ENCODE measurements around the gene ANKRD65. TPM values are rescaled to one million over a fixed set of nuclear protein-coding genes. Genes with fewer than 3 reads are reported as not detected.

The ANKRD65 gene
- total RNA-seq, 1 experiment from 2014 or later, result 3.2 TPM

- Mint-ChIP-seq H3K36me3 (ENCODE audit: insufficient read depth, unreplicated experiment) (peaks cover 8% of the 10 kb centered on the region), H3K27ac (ENCODE audit: unreplicated experiment) (peak overlapping the region; percentile 89), H3K4me3 (ENCODE audit: unreplicated experiment) (peak overlapping the region; percentile 55), H3K27me3 (ENCODE audit: insufficient read depth, unreplicated experiment) (no peaks in the 10 kb centered on the region), H3K4me1 (ENCODE audit: low read depth, unreplicated experiment) (peaks cover 5% of the 10 kb centered on the region), H3K9me3 (ENCODE audit: unreplicated experiment) (no peaks in the 10 kb centered on the region)
- Histone ChIP-seq H3K4me3 (ENCODE audit: low read depth, low read length) (no peak overlapping the region), H3K4me1 (peaks cover 74% of the 10 kb centered on the region), H3K9me3 (no peaks in the 10 kb centered on the region), H3K27me3 (replicated peaks; ENCODE audit: control insufficient read depth, insufficient read depth, low read length) (no peaks in the 10 kb centered on the region), H3K36me3 (ENCODE audit: control insufficient read depth, insufficient read depth, low read length) (no peaks in the 10 kb centered on the region)
- intact Hi-C loops (cut with micrococcal nuclease; ENCODE audit: unreplicated experiment), result loop anchor here (1.0 to 5.0 kb wide), 2 partner anchors 25 to 36 kb away; partner anchors contain the start of gene CCNL2
- BruUV-seq (replicated peaks), result no TSS peak
- no peak for TF ChIP-seq CTCF (IDR thresholded peaks at IDR 0.05; ENCODE audit: insufficient read depth in 1 of 2, low read depth in 1 of 2, low read length in 1 of 2, severe bottlenecking in 1 of 2, unreplicated experiment in 1 of 2)
- POLR2A ChIA-PET, result no interaction called here
- CTCF ChIA-PET, result interaction anchor here (1.1 kb wide), 2 partner anchors 26 to 32 kb away, joined by 3 read pairs; no protein-coding TSS in a partner anchor
- no peak for DNase-seq
Measured at GRCh38 chr1:1433804-1434130, 12.7 kb upstream of the ANKRD65 start.

DNA sequence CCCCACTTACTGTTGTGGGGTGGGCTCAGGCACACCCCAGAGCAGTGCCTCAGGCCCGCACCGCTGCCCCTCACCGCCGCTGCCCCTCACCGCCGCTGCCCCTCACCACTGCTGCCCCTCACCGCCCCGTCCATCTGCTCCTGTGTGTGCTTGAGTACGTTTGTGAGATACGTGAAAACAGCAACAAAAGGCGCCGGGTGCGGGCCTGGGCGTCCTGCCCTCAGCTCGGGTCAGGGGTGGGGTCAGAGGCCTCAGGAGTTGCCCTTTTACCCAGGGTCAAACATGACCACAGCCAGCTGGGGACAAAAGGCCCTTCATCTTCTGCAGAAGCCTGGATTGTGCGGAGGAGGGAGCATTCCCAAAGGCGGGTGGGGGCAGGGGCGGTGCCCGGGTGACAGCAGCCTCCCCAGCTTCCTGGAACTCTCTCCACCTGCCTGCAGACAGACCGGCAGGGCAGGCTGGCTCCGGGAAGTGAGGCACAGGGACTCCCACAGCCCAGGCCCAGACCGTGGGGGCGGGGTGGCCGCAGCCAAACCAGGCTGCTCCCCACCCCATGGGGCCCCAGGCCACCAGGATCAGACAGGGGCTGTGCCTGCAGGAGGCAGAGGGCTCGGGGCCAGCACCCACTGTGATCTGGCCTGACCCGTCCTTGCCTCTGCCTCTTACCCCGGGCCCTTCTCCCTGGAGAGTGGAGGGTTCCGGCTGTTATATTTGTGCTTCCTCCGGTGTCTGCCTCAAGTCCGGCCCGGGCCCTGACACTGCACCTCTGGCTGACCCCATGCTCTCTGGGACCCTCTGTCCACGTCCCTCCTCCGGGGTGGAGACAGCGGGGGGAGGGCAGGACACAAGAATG is 12.1 kb upstream of the ANKRD65 start:
- H3K27ac Mint-ChIP-seq (ENCODE audit: unreplicated experiment), result peak overlapping the region; percentile 89
- H3K4me3 Mint-ChIP-seq (ENCODE audit: unreplicated experiment), result peak overlapping the region; percentile 55
- peak; percentile 93 to 95 for DNase-seq
- BruUV-seq (replicated peaks), result no TSS peak
- ChIA-PET CTCF (interaction anchor here (0.9 to 1.1 kb wide), 3 partner anchors 25 to 34 kb away, joined by 3 read pairs; partner anchors contain the start of gene CCNL2), POLR2A (interaction anchor here (0.8 to 1.9 kb wide), 2 partner anchors 25 to 34 kb away, joined by 7 to 8 read pairs; partner anchors contain the start of gene CCNL2)
- Histone ChIP-seq H3K4me1 (peaks cover 70% of the 10 kb centered on the region), H3K9me3 (no peaks in the 10 kb centered on the region), H3K36me3 (ENCODE audit: control insufficient read depth, insufficient read depth, low read length) (no peaks in the 10 kb centered on the region), H3K4me3 (ENCODE audit: low read depth, low read length) (no peak overlapping the region), H3K27me3 (replicated peaks; ENCODE audit: control insufficient read depth, insufficient read depth, low read length) (no peaks in the 10 kb centered on the region)
- intact Hi-C loops (cut with micrococcal nuclease; ENCODE audit: unreplicated experiment), result loop anchor here (1.0 to 5.0 kb wide), 2 partner anchors 25 to 36 kb away; partner anchors contain the start of gene CCNL2
- no peaks in the 10 kb centered on the region for H3K9me3 Mint-ChIP-seq (ENCODE audit: unreplicated experiment)
- no peaks in the 10 kb centered on the region for H3K27me3 Mint-ChIP-seq (ENCODE audit: insufficient read depth, unreplicated experiment)
- peaks cover 5% of the 10 kb centered on the region for H3K4me1 Mint-ChIP-seq (ENCODE audit: low read depth, unreplicated experiment)
- H3K36me3 Mint-ChIP-seq (ENCODE audit: insufficient read depth, unreplicated experiment), result peaks cover 8% of the 10 kb centered on the region
- no peak for TF ChIP-seq CTCF (IDR thresholded peaks at IDR 0.05; ENCODE audit: insufficient read depth in 1 of 2, low read depth in 1 of 2, low read length in 1 of 2, severe bottlenecking in 1 of 2, unreplicated experiment in 1 of 2)

- Mint-ChIP-seq H3K27me3 (ENCODE audit: insufficient read depth, unreplicated experiment) (no peaks in the 10 kb centered on the region), H3K36me3 (ENCODE audit: insufficient read depth, unreplicated experiment) (peaks cover 8% of the 10 kb centered on the region), H3K4me3 (ENCODE audit: unreplicated experiment) (peak overlapping the region; percentile 55), H3K9me3 (ENCODE audit: unreplicated experiment) (no peaks in the 10 kb centered on the region), H3K4me1 (ENCODE audit: low read depth, unreplicated experiment) (peaks cover 5% of the 10 kb centered on the region), H3K27ac (ENCODE audit: unreplicated experiment) (peak overlapping the region; percentile 89)
- DNase-seq, result no peak
- Histone ChIP-seq H3K27me3 (replicated peaks; ENCODE audit: control insufficient read depth, insufficient read depth, low read length) (no peaks in the 10 kb centered on the region), H3K4me1 (peaks cover 62% of the 10 kb centered on the region), H3K9me3 (no peaks in the 10 kb centered on the region), H3K36me3 (ENCODE audit: control insufficient read depth, insufficient read depth, low read length) (no peaks in the 10 kb centered on the region), H3K4me3 (ENCODE audit: low read depth, low read length) (no peak overlapping the region)
- no TSS peak for BruUV-seq (replicated peaks)
- intact Hi-C loops (cut with micrococcal nuclease; ENCODE audit: unreplicated experiment), result loop anchor here (5.0 kb wide), 1 partner anchor 35 kb away; the partner anchor contains the start of gene CCNL2
- ChIA-PET POLR2A (interaction anchor here (0.6 to 1.9 kb wide), 3 partner anchors 16 to 34 kb away, joined by 6 to 8 read pairs (median 7); partner anchors contain the start of gene CCNL2), CTCF (interaction anchor here (0.9 to 1.1 kb wide), 3 partner anchors 25 to 33 kb away, joined by 3 read pairs; partner anchors contain the start of gene CCNL2)
- TF ChIP-seq CTCF (IDR thresholded peaks at IDR 0.05; ENCODE audit: insufficient read depth in 1 of 2, low read depth in 1 of 2, low read length in 1 of 2, severe bottlenecking in 1 of 2, unreplicated experiment in 1 of 2), result no peak
Measured at GRCh38 chr1:1432274-1432950, 11.3 kb upstream of the ANKRD65 start.
